MM.1S (cell line): ENCODE results near the gene PNMA8C.

ENCODE experiments used
- EZH2phosphoT487 ChIP-seq: fragments of 300-600 bp; sonication (generic); IDR thresholded peaks from 2 replicates; pipeline ENCODE4 v1.6.1; 2018; ENCODE audit warnings: antibody characterized with exemption, low read length
- TF ChIP-seq, protein P1 (sequence below): fragments of 300-600 bp; sonication (generic); IDR thresholded peaks from 2 replicates; pipeline ENCODE4 v1.5.1; 2016; ENCODE audit warnings: antibody characterized with exemption, low read length, mixed read lengths

DNA sequence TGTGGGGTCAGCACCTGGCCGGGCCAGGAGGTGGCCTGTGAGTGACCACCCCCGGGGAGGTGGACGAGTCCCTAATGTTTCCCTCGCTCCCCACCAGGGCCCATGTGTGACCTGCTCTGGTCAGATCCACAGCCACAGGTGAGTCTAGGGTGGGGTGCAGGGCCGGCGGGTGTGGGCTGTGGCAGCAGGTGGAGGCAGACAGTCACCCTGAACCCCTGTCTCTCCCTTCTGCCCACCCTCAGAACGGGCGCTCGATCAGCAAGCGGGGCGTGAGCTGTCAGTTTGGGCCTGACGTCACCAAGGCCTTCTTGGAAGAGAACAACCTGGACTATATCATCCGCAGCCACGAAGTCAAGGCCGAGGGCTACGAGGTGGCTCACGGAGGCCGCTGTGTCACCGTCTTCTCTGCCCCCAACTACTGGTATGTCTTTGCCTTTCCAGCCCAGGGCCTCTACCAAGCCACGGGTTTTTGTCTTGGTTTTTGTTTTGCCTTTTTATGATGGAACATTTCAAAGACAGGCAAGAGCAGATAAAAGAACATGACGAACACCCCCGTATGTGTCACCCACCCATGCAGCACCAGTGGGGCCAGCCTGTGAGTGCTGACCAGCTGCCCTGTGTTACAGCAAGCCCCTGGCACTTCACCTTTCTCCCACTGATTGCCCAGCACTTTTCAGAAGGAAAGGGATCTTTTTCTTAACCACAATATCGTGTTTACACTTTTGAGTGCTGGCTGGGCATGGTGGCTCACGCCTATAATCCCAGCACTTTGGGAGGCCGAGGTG is 40.2 kb downstream of the PNMA8C start:
- TF ChIP-seq, protein P1, sequence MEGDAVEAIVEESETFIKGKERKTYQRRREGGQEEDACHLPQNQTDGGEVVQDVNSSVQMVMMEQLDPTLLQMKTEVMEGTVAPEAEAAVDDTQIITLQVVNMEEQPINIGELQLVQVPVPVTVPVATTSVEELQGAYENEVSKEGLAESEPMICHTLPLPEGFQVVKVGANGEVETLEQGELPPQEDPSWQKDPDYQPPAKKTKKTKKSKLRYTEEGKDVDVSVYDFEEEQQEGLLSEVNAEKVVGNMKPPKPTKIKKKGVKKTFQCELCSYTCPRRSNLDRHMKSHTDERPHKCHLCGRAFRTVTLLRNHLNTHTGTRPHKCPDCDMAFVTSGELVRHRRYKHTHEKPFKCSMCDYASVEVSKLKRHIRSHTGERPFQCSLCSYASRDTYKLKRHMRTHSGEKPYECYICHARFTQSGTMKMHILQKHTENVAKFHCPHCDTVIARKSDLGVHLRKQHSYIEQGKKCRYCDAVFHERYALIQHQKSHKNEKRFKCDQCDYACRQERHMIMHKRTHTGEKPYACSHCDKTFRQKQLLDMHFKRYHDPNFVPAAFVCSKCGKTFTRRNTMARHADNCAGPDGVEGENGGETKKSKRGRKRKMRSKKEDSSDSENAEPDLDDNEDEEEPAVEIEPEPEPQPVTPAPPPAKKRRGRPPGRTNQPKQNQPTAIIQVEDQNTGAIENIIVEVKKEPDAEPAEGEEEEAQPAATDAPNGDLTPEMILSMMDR: no peak
- no peak for TF ChIP-seq EZH2phosphoT487
